Measurements from ENCODE around the gene SGMS1.

SGMS1 gene

DNA sequence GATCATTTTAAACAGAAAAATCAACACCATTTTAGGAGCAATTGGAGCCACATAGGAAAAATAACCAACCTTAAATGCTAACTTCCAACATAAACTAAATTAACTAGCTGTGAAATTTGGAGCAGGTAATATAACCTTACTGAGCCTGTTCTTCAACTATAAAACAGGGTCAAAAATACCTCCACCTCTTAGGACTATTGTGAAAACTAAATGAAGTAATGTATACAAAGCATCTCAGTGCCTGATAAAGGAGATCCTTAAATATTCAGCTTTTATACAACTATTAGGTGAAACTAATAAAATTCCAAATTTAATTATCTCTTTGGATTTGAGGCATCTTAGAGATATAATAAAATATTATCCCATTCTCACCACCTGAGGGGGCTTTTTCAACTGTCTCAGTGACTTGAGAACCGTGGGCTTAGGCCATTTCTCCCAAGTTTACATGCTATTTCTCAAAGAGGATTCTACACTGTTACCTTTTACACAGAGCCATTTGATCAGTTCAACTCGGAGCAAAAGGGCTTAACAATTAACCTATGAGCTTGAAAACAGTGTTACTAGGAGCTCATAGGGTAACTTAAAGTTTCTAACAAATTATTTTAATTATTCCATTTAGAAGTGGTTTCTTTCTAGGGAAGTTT lies 207.5 kb downstream of the SGMS1 start:
- no peak for FAIRE-seq

DNA sequence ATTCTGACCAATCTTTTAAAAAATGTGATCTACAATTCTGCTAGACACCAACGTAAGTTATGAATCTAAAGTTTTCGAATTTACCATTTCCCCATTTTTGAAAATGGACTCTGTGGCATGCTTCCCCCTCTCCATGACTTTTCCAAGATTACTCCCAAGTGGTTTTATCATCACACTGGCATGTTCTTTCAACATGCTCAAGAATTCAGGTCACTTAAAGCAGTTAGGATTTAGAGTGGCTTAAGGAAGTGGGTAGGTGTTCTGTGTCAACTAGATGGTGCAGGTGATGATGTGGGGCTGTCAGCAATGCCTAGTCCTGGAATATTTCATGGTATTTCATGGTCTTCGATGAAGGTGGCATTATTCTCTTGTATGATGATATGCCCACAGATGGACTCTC lies 208.5 kb downstream of the SGMS1 start:
- no peak for FAIRE-seq

DNA sequence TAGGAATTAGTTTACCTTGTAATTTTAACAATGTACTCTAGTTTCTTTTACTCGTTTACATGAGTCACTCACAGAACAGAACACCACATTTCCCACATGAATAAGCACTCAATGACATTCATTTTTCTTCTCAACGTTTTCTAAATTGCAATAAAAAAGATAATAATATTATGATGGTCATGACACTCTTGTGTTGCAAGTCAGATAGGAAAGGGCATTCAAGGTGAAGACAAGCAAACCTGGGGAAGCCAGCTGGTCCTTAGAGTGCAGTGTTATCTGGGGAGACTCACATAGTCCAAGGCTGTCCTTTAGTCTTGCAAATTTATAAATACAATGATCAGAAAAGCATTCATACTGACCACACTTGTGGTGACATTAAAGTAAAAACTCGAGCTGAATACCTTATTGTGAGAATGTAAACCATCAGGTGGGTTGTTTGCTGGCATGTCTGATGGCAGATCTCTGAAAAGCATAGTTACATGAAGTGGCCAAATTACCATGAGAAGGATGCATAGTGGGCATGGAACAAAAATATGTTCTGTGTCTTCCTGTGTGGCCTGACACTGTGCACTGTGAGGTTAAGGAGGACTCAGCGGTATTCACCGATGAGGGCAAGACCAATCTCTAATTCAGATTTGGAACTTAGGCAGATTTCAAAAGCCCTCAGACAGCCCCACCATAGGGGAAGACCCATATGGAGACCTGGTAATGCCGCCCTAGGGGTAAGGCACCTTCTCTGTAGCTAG lies 213.5 kb downstream of the SGMS1 start:
- FAIRE-seq: no peak

- no peak for FAIRE-seq
These were observed 216.5 kb downstream of the SGMS1 start for GRCh38 chr10:50407076-50407801.

GRCh38 chr10:50406457-50407070 lies 217.2 kb downstream of the SGMS1 start:
- no peak for FAIRE-seq

- no peak for FAIRE-seq
These were observed 218.0 kb downstream of the SGMS1 start for GRCh38 chr10:50405723-50406122.

DNA sequence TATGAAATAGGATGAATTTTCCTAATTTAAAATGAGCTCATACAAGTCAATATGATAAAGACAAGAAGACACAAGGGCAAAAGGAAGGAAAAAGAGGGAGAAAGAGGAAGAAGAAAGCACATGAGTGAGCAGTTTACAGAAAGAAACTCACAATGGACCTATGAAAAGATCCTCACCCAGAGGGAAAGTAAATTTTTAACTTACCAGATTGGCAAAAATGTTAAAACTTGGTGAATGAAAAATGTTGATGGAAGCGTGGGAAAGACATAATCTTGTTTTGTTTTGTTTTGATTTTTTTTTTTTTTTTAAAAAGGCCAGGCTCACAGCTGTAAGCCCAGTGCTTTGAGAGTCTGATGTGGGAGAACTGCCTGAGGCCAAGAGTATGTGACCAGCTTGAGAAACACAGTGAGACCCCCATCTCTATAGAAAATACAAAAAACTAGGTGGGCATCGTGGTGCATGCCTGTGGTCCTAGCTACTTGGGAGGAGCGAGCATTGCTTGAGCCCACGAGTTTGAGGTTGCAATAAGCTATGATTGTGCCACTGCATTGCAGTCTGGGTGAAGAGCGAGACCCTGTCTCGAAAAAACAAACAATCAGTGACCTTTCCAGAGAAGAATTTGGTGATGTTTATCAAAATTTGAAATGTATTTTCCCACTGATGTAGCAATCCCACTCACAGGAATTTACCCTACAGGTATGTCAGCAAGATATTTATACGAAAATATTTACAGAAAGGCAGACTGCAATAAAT lies 219.6 kb downstream of the SGMS1 start:
- no peak for FAIRE-seq

GRCh38 chr10:50403074-50403473 lies 220.7 kb downstream of the SGMS1 start:
- FAIRE-seq: no peak

- no peak for FAIRE-seq
These were observed 221.3 kb downstream of the SGMS1 start for GRCh38 chr10:50402466-50402865.

DNA sequence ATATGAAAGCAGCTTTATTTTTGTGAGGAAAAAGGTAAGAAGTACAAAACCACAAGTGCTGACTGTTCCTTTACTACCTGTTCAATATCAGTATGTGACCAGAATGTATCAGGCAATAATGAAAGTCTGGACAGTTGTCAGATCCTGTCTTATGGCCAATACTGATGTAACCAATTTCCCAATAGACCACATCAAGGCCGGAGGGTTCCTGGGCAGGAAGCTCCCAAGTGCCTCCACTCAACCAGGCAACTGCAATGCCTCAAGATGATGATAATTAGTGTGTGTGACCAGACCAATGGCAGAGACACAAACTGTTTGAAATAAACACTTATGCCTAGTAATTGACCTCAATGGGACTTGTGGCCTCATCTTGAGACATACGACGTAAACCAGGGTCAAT lies 223.1 kb downstream of the SGMS1 start:
- no peak for FAIRE-seq

DNA sequence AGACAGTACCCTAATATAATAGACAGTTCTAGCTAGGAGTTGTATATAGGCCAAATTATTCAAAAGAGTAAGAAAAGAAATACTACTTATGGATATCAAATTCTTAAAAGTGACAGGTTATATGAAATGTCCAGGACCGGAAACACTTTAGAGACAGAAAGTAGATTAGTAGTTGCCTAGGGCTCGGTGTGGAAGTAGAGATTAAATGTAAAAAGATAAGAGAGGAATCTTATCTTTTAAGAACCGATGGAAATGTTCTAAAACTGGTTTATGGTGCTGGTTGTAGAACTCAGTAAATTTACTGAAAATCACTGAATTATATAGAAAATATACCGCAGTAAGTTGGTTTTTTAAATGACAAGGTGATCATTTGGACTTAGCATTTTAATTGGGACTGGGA lies 224.9 kb downstream of the SGMS1 start:
- FAIRE-seq: no peak

DNA sequence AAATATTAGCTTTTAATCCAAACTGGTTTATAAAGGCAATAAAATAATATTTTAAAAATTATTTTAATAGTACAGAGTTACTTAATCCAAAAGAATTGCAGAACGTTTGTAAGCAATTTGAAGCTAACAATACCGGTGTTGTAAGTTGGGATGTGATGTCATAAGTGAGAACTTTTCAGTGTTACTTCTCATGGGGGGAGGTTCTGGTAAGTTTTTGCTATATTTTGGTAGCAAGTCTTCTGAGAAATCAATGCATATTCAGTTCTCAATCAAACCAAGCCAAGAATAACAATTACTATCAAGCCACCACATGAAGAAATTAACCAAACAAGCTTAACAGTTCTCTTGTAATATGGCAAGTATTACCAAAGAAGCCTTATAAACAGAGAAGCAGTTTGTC lies 225.4 kb downstream of the SGMS1 start:
- no peak for FAIRE-seq

DNA sequence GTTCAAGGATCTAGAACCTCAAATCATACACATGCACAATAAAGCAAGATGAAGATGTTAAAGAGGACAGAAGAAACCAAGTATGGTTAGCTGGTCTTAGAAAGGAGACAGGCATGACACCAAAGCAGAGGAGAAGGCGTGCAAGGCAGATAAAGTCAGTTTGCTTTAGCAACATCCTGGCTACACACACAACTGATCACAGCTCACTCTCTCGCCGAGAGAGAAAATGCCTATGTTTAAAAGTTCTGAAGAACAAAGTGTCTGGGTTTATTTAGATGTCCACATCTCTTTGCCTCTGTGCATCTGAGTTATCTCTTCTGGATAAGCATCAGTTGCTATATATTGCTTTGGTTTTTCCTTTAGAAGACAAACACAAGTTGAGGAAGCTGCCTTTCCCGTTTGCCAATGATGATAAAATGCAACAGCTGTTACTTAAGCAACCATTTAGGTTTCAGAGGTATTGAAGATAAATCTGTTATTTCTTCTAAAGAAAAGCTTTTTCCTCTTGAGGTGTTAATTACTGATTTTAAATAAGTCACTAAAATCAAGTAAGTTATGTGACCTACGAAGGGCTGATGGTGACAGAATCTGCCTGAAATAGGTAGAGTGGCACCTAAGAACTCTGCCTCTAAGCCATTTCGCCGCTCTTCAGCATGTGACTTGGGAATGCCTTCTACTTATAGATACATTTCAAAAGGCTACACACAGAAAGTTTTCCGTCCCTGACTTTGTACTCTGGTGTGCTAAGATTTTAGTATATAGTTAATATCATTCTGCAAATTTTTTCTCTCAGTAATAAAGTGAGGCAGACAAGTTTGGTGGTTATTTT lies 226.2 kb downstream of the SGMS1 start:
- no peak for FAIRE-seq

DNA sequence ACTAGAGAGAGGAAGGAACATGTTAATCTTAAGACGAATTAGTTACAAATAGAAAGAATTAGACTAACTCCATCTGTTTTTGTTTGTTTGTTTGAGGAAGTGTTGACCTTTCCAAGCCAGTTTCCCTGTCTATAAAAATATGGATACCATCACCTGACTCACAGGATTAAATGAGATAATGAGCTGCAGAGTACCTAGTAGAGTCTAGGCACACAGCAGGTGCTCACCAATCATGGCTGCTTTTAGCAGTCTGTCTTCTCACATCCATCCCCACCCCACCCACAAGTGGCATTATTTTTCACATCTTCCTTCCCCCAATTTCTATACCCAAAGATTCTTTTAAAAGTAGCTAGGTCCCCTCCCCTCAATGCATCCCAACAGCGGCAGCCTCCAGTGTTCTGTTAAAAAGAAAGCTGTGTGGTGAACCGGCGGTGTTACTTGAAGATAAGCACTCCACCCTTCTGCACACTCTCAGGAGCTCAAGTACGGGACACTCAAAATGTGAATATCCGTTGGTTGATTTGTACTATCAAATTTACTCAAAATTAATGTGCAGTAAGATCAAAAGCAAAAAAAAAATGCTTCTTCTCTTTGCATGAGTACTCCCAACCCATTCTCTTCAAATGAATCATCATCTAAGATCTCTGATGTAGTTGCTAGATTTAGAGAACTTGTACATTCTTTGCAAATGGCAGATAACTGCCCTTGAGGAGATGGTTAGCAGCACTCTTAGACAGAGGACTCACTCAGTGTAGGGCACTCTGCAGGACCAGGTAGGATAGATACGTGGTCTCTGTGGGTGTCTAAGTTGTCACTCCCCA lies 227.1 kb downstream of the SGMS1 start:
- no peak for FAIRE-seq

DNA sequence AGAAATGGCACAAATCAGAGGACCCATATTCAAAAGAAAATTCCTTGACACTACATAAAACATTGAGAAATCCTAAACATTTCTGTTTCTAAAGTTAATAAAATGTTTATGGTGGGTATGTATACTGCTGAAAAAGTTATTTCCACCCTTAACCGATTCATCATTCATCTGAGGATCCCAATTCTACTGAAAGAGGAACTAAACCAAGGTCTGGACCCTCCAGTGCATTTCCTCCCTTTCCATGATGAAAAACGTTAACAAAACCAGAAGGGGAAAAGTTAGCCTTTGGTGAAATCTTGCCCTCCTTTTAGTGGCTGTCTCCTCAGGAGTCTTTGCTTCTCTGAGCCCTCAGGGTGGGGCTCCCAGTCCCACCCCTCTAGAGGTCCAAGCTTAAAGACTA lies 227.9 kb downstream of the SGMS1 start:
- FAIRE-seq: no peak

- no peak for FAIRE-seq
These were observed 228.5 kb downstream of the SGMS1 start for GRCh38 chr10:50395271-50395670.

DNA sequence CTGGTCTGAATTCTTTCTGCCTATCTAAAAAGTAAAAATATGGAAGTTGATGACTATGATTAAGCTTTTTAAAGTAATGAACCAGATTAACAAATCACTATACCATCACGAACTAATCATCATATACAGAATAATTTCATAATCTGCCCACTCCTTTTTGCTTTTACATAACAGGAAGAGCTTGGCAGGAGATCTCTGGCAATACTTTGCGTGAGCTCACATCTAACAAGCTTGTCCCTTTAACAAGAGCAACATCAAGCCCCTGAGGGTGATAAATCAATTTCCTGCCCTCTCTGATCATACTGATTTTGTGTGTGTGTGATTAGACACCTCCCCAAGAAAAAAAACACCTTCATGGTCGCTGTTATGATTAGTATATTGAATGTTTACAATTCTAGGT lies 228.9 kb downstream of the SGMS1 start:
- no peak for FAIRE-seq

DNA sequence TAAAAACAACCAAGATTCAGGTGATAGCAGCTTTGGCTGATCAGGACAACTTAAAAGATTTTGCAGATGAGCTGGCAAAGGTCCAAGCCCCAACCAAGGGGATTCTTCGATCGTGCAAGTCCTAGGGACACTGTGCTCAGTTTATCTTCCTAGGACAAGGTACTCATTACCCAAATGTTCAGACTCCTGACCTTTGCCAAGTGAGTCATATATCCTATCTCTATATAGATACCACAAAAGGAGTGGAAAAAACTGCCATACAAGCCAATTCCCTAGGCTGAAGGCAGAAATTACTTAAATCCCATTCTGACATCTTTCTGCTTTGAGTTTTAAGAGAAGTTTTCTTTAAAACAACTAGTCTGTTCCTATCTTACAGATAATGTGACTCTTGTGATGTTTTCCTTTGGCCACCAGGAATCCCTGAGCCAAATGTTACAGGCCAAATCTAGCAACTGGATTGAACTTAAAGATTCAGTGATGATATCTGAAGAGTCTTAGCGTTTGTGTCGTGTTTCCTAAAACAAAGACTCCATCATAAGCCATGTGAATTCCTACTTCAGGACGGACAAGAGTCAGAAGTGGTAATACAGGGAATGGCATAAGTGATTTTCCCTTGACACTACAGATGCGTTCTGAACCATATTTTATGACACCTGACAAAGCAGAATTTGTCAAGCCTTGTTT lies 229.8 kb downstream of the SGMS1 start:
- no peak for FAIRE-seq

DNA sequence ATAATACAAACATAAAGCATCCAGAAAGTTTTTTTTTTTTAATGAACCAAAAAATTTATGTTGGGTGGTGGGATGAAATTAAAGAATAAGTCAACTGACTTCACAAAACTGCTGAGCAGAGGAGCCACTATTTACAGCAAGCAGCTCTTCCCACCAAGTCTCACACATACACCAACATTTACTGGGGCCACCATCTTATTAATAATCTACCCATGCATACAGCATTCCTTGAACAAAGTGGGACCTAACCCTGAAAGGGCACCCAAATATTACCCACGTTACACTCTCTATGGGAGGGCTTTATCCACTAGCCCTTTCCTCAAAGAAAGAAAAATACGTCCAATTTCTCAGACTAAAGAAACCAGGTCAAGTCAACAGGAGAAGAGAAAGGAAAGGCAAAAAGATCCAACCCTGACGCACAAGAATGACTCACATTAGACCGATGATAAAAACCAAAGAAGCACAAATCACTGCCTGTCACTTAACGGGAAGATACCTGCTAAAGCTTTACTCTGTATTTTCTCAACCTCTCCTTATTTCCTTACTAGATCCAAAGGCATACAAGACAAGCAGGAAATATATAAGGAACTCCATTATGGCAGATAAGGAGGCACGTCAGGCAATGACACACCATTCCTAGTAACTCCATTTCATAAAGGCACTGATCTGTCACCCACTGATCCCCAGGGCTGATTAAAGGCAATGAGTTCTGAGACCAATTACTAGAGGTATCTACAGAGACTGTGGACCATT lies 230.6 kb downstream of the SGMS1 start:
- no peak for FAIRE-seq

DNA sequence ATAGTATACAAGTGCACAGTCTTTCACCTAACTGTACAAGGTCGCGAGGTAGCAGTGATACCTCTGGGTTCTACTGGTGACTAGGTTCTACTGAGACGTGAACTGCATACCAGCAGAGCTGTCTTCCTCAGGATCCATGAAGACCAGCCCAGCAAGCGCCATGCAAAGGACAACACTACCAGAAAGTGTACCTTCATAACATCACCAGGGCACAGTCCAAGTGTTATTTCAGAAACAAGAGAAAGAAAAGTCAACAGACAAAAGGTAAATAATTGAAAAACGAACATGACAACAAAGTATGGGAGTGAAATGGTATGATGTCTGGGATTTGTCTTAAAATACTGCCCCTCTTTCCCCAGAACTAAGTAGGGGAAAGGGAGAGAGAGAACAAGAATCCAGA lies 231.3 kb downstream of the SGMS1 start:
- no peak for FAIRE-seq

Data from colon (tissue), 2 donors.